Fibroblast of lung (primary cell): ENCODE data around the gene EMC10.

Experiments used
- EZH2 ChIP-seq: IDR thresholded peaks from 2 replicates; pipeline ENCODE4 v1.5.1; 2012; ENCODE audit warnings: low read length, control low read depth, mild to moderate bottlenecking; ENCODE audit errors: missing control alignments
- TF ChIP-seq, protein P1 (sequence below), 2 donors: IDR thresholded peaks in 1 of 2; conservative IDR thresholded peaks in 1 of 2; 1 replicate in 1 of 2; 2 replicates in 1 of 2; pipeline ENCODE4 v1.5.1; 2011 to 2012; ENCODE audit warnings: low read length in 2 of 2, control low read depth in 1 of 2, inconsistent platforms in 1 of 2, low read depth in 1 of 2, mild to moderate bottlenecking in 1 of 2

DNA sequence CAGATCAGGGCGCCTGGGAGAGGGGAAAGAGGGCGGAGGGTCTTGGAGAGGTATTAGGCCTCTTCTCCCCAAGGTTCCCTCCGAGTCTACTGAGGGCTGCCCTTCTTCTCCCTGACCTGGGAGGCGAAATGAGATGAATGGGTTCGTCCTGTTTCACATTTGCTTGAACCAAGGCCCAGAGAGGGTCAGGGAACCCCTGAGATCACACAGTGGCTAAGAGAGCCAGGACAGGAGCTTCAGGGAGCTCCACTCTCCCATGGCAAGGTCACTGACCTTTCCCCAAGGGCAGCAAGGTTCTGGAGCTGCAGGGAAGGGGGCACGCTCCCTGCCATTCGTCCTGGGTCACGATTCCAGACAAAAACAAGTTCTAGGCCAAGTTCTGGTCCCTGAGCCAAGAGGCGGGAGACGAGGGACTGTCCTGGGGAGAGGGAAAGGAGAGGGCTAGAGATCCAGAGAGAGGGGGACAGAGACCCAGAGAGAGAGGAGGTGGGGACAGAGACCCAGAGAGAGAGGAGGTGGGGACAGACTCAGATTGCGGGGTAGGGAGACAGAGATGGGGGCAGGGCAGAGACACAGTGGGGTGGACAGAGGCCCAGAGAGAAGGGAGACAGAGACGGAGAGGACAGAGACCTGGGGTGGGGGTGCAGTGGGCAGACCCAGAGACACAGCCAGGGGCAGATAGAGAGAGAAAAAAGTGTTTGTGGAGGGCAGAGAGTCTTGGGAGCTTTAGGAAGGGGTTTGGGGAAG is 36.9 kb downstream of the EMC10 start:
- TF ChIP-seq, protein P1, sequence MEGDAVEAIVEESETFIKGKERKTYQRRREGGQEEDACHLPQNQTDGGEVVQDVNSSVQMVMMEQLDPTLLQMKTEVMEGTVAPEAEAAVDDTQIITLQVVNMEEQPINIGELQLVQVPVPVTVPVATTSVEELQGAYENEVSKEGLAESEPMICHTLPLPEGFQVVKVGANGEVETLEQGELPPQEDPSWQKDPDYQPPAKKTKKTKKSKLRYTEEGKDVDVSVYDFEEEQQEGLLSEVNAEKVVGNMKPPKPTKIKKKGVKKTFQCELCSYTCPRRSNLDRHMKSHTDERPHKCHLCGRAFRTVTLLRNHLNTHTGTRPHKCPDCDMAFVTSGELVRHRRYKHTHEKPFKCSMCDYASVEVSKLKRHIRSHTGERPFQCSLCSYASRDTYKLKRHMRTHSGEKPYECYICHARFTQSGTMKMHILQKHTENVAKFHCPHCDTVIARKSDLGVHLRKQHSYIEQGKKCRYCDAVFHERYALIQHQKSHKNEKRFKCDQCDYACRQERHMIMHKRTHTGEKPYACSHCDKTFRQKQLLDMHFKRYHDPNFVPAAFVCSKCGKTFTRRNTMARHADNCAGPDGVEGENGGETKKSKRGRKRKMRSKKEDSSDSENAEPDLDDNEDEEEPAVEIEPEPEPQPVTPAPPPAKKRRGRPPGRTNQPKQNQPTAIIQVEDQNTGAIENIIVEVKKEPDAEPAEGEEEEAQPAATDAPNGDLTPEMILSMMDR (conservative IDR thresholded peaks at IDR 0.05 in 1 of 2, IDR thresholded peaks at IDR 0.05 in 1 of 2; ENCODE audit: low read depth in 1 of 2, low read length in 2 of 2) = no peak
- no peak for TF ChIP-seq EZH2
